IMR-90 (cell line): ENCODE data around the gene MAOA. TPM values are rescaled to one million over a fixed set of nuclear protein-coding genes. Genes with fewer than 3 reads are reported as not detected.

Experiments used
- ATAC-seq: fragments of 200-7000 bp; cut with Tn5 transposase; 2 replicates; pipeline ENCODE4 v1.9.1; 2020; ENCODE audit warnings: low read depth, mild to moderate bottlenecking, moderate library complexity
- BruUV-seq: library from RNA; stranded (reverse); fragments of 400-500 nt; replicated peaks from 2 replicates; lab custom pipeline; 2021; lab: Mats Ljungman, UMichigan
- CTCF ChIA-PET: fragments of 300-600 bp; formaldehyde crosslinking; extraction: SDS; loops from one replicate; lab custom pipeline; 2021; ENCODE audit warnings: antibody characterized with exemption; lab: Yijun Ruan, JAX
- POLR2A ChIA-PET: fragments of 300-600 bp; sonication (Branson Sonifier 250); formaldehyde crosslinking; loops from one replicate; lab custom pipeline; 2022; ENCODE audit warnings: antibody characterized with exemption; ENCODE audit not compliant: unreplicated experiment; lab: Charles Lee
- DNase-seq: peaks from one replicate; pipeline ENCODE4 v3.0.0; 2013
- H2AFZ ChIP-seq: replicated peaks from 2 replicates; pipeline ENCODE3; 2013; ENCODE audit warnings: low read length, mild to moderate bottlenecking; ENCODE audit not compliant: poor library complexity
- H2AK5ac ChIP-seq: 2 replicates; pipeline ENCODE4 v1.6.1; 2013; ENCODE audit warnings: low read depth, low read length, inconsistent platforms
- H2AK9ac ChIP-seq: replicated peaks from 2 replicates; pipeline ENCODE3; 2013; ENCODE audit warnings: mild to moderate bottlenecking, low read depth, low read length, moderate library complexity; ENCODE audit not compliant: poor library complexity
- H2BK120ac ChIP-seq: 2 replicates; pipeline ENCODE4 v1.6.1; 2013; ENCODE audit warnings: low read depth, low read length, inconsistent platforms
- H2BK15ac ChIP-seq: 3 replicates; pipeline ENCODE4 v1.6.1; 2013; ENCODE audit warnings: low read depth, low read length, inconsistent platforms
- H2BK20ac ChIP-seq: 2 replicates; pipeline ENCODE4 v1.6.1; 2013; ENCODE audit warnings: low read depth, mild to moderate bottlenecking, inconsistent platforms, low read length, moderate library complexity
- H2BK5ac ChIP-seq: 2 replicates; pipeline ENCODE4 v1.6.1; 2013; ENCODE audit warnings: mild to moderate bottlenecking, low read depth, low read length, inconsistent platforms; ENCODE audit not compliant: poor library complexity, severe bottlenecking
- H3K14ac ChIP-seq: replicated peaks from 2 replicates; pipeline ENCODE4 v1.6.1; 2013; ENCODE audit warnings: low read depth, low read length, inconsistent platforms
- H3K18ac ChIP-seq: 2 replicates; pipeline ENCODE4 v1.6.1; 2013; ENCODE audit warnings: low read depth, low read length, control low read depth
- H3K23ac ChIP-seq: 2 replicates; pipeline ENCODE4 v1.6.1; 2013; ENCODE audit warnings: low read depth, low read length, inconsistent platforms
- H3K27ac ChIP-seq: 2 replicates; pipeline ENCODE4 v1.5.1; 2013; ENCODE audit warnings: mild to moderate bottlenecking, control low read depth, low read length; ENCODE audit not compliant: insufficient read depth
- H3K27me3 ChIP-seq: 2 replicates; pipeline ENCODE4 v1.6.1; 2013; ENCODE audit warnings: low read length; ENCODE audit not compliant: control insufficient read depth, insufficient read depth
- H3K36me3 ChIP-seq: 2 replicates; pipeline ENCODE4 v1.6.1; 2013; ENCODE audit warnings: low read length, mixed read lengths; ENCODE audit not compliant: control insufficient read depth, insufficient read depth
- H3K4ac ChIP-seq: 2 replicates; pipeline ENCODE4 v1.6.1; 2013; ENCODE audit warnings: low read depth, low read length, inconsistent platforms
- H3K4me1 ChIP-seq: 2 replicates; pipeline ENCODE4 v1.6.1; 2013; ENCODE audit warnings: low read length, mixed read lengths; ENCODE audit not compliant: control insufficient read depth, insufficient read depth
- H3K4me2 ChIP-seq: 2 replicates; pipeline ENCODE4 v1.6.1; 2013; ENCODE audit warnings: low read depth, mild to moderate bottlenecking, control low read depth, low read length, moderate library complexity
- H3K4me3 ChIP-seq: 2 replicates; pipeline ENCODE4 v1.5.1; 2013; ENCODE audit warnings: low read depth, mild to moderate bottlenecking, control low read depth, low read length, moderate library complexity; ENCODE audit not compliant: insufficient read depth
- H3K56ac ChIP-seq: 2 replicates; pipeline ENCODE4 v1.6.1; 2013; ENCODE audit warnings: low read length, inconsistent platforms; ENCODE audit not compliant: insufficient read depth; ENCODE audit errors: extremely low read depth
- H3K79me1 ChIP-seq, 2 experiments: 2 replicates each; pipeline ENCODE4 v1.6.1; 2013; ENCODE audit warnings: low read length in 2 of 2, inconsistent platforms in 1 of 2, low read depth in 1 of 2
- H3K9ac ChIP-seq: 2 replicates; pipeline ENCODE4 v1.6.1; 2013; ENCODE audit warnings: low read depth, low read length, control low read depth
- H3K9me1 ChIP-seq: 2 replicates; pipeline ENCODE4 v1.6.1; 2013; ENCODE audit warnings: low read length, inconsistent platforms; ENCODE audit not compliant: insufficient read depth
- H3K9me3 ChIP-seq: 2 replicates; pipeline ENCODE4 v1.6.1; 2013; ENCODE audit warnings: low read length; ENCODE audit not compliant: control insufficient read depth, insufficient read depth
- H4K20me1 ChIP-seq: 2 replicates; pipeline ENCODE4 v1.6.1; 2013; ENCODE audit warnings: low read length, inconsistent platforms; ENCODE audit not compliant: insufficient read depth
- H4K5ac ChIP-seq: 2 replicates; pipeline ENCODE4 v1.6.1; 2013; ENCODE audit warnings: mild to moderate bottlenecking, low read depth, low read length, control low read depth
- H4K8ac ChIP-seq, 2 experiments: 2 replicates each; pipeline ENCODE4 v1.6.1; 2013; ENCODE audit warnings: low read depth in 2 of 2, low read length in 2 of 2, control low read depth in 1 of 2, inconsistent platforms in 1 of 2
- H4K91ac ChIP-seq: 2 replicates; pipeline ENCODE4 v1.6.1; 2013; ENCODE audit warnings: low read depth, low read length, inconsistent platforms; ENCODE audit not compliant: insufficient read depth
- BHLHE40 ChIP-seq: fragments of 150-350 bp; IDR thresholded peaks from 2 replicates; pipeline ENCODE4 v1.6.1; 2016; ENCODE audit warnings: mild to moderate bottlenecking, low read depth, low read length
- CHD1 ChIP-seq: IDR thresholded peaks from 2 replicates; pipeline ENCODE4 v1.6.1; 2012; ENCODE audit warnings: low read depth, low read length, improper control_type of control experiment
- FOS ChIP-seq: fragments of 150-350 bp; IDR thresholded peaks from 2 replicates; pipeline ENCODE4 v1.6.1; 2016; ENCODE audit warnings: low read depth, low read length
- MAZ ChIP-seq: IDR thresholded peaks from 2 replicates; pipeline ENCODE4 v1.6.1; 2012; ENCODE audit warnings: low read depth, mild to moderate bottlenecking, low read length, improper control_type of control experiment, moderate library complexity, borderline replicate concordance
- MXI1 ChIP-seq: IDR thresholded peaks from 2 replicates; pipeline ENCODE4 v1.6.1; 2012; ENCODE audit warnings: low read depth, mild to moderate bottlenecking, low read length, moderate library complexity, borderline replicate concordance
- POLR2A ChIP-seq: IDR thresholded peaks from 2 replicates; pipeline ENCODE4 v1.6.1; 2012; ENCODE audit warnings: mild to moderate bottlenecking, low read depth, low read length
- RAD21 ChIP-seq: IDR thresholded peaks from 2 replicates; pipeline ENCODE4 v1.6.1; 2012; ENCODE audit warnings: low read length, improper control_type of control experiment
- RCOR1 ChIP-seq: IDR thresholded peaks from 2 replicates; pipeline ENCODE4 v1.6.1; 2012; ENCODE audit warnings: mild to moderate bottlenecking, low read length, improper control_type of control experiment; ENCODE audit not compliant: insufficient replicate concordance
- RFX5 ChIP-seq: IDR thresholded peaks from 2 replicates; pipeline ENCODE4 v1.8.0; 2012; ENCODE audit warnings: low read depth, mild to moderate bottlenecking, low read length, moderate library complexity
- SMC3 ChIP-seq: fragments of 150-350 bp; IDR thresholded peaks from 2 replicates; pipeline ENCODE4 v1.6.1; 2016; ENCODE audit warnings: low read depth, mild to moderate bottlenecking, antibody characterized with exemption, low read length, moderate library complexity
- dilution Hi-C: fragments of 300-500 bp; cut with HindIII; formaldehyde crosslinking; loops from one replicate; pipeline ENCODE4 v1.14.3; 2018; ENCODE audit warnings: low sequenced_read_pairs; ENCODE audit not compliant: unreplicated experiment
- in situ Hi-C: fragments of 300-500 bp; cut with MboI; formaldehyde crosslinking; loops from 3 replicates; pipeline ENCODE4 v1.14.3; 2019; ENCODE audit warnings: low sequenced_read_pairs, inconsistent platforms, mixed read lengths
- intact Hi-C: fragments of 100-400 bp; cut with micrococcal nuclease; formaldehyde crosslinking; loops from 2 replicates; pipeline ENCODE4 v1.10.0; 2022
- polyA plus RNA-seq, 3 experiments: library from polyadenylated mRNA; depleted of rRNA; stranded (reverse); fragments of >200 nt; gene quantifications; 2 replicates each; pipeline ENCODE4 v1.2.3, GENCODE V29; 2012; ENCODE audit warnings: low replicate concordance in 1 of 3
- total RNA-seq: library from RNA; depleted of rRNA; stranded (reverse); fragments of >200 nt; gene quantifications from 2 replicates; pipeline ENCODE4 v1.2.3, GENCODE V29; 2012
- TF ChIP-seq, protein P1 (sequence below): fragments of 150-350 bp; IDR thresholded peaks from 2 replicates; pipeline ENCODE4 v1.6.1; 2017; ENCODE audit warnings: mild to moderate bottlenecking, antibody characterized with exemption, low read length, low read depth
- TF ChIP-seq, protein P2 (sequence below): conservative IDR thresholded peaks from 2 replicates; pipeline ENCODE4 v1.5.1; 2012; ENCODE audit warnings: mild to moderate bottlenecking, low read depth, low read length, improper control_type of control experiment
- TF ChIP-seq, protein P3 (sequence below): fragments of 150-350 bp; IDR thresholded peaks from 2 replicates; pipeline ENCODE4 v1.6.1; 2016; ENCODE audit warnings: low read depth, mild to moderate bottlenecking, low read length, moderate library complexity, borderline replicate concordance

MAOA gene
- total and polyA plus RNA-seq, 2 of the 4 experiments (the other 2 are of a cell fraction): 0.14 to 0.36 TPM

DNA sequence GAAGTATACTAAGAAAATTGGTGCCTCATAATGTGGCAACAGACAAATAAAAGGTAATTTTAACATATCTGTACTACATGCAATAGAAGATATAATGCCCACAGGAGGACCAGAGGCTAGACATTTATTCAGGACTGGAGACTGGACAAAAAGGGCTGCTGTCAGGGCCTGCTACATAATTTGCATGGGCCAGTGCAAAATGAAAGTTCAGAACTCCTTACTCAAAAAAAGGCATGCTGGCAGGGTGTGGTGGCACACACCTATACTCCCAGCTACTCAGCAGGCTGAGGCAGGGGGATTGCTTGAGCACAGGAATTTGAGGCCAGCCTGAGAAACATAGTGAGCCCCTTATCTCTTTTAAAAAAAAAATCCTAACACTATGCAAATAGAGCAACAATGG, 12.4 kb upstream of the MAOA start:
- Histone ChIP-seq H2AK5ac (no peak overlapping the region), H3K79me1 (no peaks in the 10 kb centered on the region), H2BK15ac (no peak overlapping the region), H3K4me2 (no peak overlapping the region), H4K20me1 (no peaks in the 10 kb centered on the region), H2AFZ (no peak overlapping the region), H3K4me1 (no peaks in the 10 kb centered on the region), H3K9me1 (no peaks in the 10 kb centered on the region), H4K5ac (no peak overlapping the region), H2BK5ac (no peak overlapping the region), H2AK9ac (no peak overlapping the region), H2BK20ac (no peak overlapping the region), H3K18ac (no peak overlapping the region), H3K56ac (no peak overlapping the region), H2BK120ac (no peak overlapping the region), H3K36me3 (no peaks in the 10 kb centered on the region), H3K23ac (no peak overlapping the region), H4K8ac (no peak overlapping the region), H4K91ac (no peak overlapping the region), H3K4me3 (no peak overlapping the region), H3K14ac (no peak overlapping the region), H3K4ac (no peak overlapping the region), H3K9me3 (no peaks in the 10 kb centered on the region), H3K27ac (no peak overlapping the region), H3K9ac (no peak overlapping the region), H3K27me3 (no peaks in the 10 kb centered on the region; the same call in none of the 2 replicates)
- dilution Hi-C loops: no loop called here
- in situ Hi-C loops: no loop called here
- no TSS peak for BruUV-seq
- ChIA-PET CTCF (no interaction called here), POLR2A (no interaction called here)
- intact Hi-C loops: no loop called here
- TF ChIP-seq FOS (no peak), MAZ (no peak), RAD21 (no peak), MXI1 (no peak), POLR2A (no peak), CHD1 (no peak), RFX5 (no peak), RCOR1 (no peak), BHLHE40 (no peak), SMC3 (no peak)
- TF ChIP-seq, protein P1, sequence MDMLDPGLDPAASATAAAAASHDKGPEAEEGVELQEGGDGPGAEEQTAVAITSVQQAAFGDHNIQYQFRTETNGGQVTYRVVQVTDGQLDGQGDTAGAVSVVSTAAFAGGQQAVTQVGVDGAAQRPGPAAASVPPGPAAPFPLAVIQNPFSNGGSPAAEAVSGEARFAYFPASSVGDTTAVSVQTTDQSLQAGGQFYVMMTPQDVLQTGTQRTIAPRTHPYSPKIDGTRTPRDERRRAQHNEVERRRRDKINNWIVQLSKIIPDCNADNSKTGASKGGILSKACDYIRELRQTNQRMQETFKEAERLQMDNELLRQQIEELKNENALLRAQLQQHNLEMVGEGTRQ: no peak
- TF ChIP-seq, protein P2, sequence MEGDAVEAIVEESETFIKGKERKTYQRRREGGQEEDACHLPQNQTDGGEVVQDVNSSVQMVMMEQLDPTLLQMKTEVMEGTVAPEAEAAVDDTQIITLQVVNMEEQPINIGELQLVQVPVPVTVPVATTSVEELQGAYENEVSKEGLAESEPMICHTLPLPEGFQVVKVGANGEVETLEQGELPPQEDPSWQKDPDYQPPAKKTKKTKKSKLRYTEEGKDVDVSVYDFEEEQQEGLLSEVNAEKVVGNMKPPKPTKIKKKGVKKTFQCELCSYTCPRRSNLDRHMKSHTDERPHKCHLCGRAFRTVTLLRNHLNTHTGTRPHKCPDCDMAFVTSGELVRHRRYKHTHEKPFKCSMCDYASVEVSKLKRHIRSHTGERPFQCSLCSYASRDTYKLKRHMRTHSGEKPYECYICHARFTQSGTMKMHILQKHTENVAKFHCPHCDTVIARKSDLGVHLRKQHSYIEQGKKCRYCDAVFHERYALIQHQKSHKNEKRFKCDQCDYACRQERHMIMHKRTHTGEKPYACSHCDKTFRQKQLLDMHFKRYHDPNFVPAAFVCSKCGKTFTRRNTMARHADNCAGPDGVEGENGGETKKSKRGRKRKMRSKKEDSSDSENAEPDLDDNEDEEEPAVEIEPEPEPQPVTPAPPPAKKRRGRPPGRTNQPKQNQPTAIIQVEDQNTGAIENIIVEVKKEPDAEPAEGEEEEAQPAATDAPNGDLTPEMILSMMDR: no peak
- TF ChIP-seq, protein P3, sequence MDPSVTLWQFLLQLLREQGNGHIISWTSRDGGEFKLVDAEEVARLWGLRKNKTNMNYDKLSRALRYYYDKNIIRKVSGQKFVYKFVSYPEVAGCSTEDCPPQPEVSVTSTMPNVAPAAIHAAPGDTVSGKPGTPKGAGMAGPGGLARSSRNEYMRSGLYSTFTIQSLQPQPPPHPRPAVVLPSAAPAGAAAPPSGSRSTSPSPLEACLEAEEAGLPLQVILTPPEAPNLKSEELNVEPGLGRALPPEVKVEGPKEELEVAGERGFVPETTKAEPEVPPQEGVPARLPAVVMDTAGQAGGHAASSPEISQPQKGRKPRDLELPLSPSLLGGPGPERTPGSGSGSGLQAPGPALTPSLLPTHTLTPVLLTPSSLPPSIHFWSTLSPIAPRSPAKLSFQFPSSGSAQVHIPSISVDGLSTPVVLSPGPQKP: no peak
- no peak for DNase-seq
- ATAC-seq: no peak
